Ramos (cell line): Measurements from ENCODE around the gene COL13A1.

Source experiments
- in situ Hi-C: fragments of 300-500 bp; cut with MboI; formaldehyde crosslinking; loops from one replicate; pipeline ENCODE4 v1.14.3; 2022; ENCODE audit warnings: low sequenced_read_pairs; ENCODE audit not compliant: unreplicated experiment

COL13A1 gene

DNA sequence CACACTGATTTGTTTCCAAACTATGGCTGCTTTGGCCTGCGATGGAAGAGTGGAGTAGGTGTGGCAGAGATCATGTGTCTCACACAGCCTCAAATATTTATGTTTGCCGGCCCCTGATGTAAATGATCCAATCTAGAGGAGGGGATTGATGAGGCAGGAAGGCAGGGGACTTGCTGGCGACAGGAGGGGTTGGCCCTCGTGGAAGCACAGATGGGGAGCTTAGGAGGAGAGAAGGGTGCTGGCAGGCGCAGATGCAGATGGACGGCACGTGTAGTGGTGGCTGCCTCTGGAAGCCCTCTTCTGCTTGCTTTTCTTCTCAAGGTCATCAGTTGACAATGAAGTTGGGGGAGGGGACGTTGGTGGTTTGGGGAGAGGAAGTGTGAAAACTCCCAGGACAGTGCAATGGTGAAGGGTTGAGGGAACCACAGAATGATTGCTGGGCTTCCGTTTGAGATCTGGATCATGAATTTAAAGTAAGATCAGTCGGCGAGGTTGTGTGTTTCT, 15.4 kb downstream of the COL13A1 start:
- in situ Hi-C loops: no loop called here

DNA sequence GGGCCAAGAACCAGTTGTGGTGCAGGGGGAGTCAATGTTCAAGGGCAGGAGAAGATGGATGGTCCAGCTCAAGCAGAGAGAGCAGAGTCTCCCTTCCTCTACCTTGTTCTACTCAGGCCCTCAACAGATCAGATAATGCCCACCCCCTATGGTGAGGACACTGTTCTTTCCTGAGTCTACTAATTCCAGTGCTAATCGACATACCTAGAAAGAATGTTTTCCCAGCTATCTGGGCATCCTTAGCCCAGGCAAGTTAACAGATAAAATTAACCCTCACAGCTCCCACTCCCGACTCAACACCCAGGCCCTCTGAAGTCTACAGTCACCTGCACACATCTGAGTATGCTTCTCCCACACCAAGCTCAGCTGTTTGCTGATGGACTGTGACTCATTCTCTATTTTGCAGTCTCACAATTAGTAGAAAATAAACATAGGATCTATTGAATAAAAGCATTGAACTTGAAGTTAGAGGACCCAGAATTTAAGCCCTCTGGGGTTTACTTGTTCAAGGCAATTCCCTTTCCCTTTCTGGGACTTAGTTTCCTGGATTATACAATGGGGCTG, 17.1 kb downstream of the COL13A1 start:
- in situ Hi-C loops: no loop called here

DNA sequence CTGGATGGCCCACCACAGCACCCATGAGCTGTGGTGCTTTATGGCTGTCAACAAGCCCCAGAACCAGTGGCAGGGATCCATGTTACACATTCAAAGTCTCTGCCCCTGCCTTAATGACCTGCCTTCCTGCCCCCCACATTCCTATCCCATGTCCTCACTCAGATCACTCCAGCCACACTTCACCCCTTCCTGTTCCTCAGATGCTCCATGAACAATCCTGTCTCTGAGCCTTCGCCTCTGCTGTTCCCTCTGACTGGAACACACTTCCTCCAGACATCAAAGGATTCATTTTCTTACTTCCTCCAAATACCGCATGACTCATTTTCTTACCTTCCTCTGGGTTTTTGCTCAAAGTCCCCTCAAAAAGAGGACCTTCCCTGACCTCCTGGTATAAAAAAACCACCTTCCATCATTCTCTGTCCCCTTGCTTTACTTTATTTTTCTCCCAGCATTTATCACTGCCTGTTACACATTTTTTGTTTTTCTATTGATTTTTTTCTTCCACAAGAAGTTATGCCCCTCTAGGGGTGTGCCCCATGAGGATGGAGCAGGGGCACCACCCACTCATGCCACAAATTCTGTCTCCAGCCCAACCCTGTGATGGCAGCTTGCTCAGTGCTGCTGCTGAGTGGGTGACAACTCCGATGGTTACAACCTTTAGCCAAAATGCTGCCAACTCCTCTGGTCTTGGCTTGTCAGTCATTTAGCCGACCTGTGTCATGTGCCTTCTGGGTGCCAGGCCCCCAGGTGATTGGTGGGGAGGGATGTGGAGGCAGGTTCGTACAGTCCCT, 18.2 kb downstream of the COL13A1 start:
- in situ Hi-C loops: no loop called here

DNA sequence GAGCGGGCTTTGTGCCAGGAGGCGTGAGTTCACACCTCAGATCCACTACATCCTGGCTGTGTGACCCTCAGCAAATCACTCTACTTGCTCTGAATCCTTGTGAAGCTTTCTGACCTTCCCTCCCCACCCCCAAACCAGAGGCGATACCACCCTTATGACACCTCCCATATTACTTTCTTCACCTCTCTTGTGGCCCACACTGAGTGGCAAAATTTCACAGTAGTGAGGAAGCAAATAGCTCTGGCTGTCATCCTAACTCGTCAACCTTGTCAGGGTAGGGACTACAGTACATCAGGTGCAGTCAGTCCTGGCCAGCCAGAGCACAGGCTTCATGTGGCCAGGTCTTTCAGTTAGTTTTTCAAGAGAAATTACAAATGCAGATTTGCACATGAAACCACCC, 19.1 kb downstream of the COL13A1 start:
- in situ Hi-C loops: no loop called here

DNA sequence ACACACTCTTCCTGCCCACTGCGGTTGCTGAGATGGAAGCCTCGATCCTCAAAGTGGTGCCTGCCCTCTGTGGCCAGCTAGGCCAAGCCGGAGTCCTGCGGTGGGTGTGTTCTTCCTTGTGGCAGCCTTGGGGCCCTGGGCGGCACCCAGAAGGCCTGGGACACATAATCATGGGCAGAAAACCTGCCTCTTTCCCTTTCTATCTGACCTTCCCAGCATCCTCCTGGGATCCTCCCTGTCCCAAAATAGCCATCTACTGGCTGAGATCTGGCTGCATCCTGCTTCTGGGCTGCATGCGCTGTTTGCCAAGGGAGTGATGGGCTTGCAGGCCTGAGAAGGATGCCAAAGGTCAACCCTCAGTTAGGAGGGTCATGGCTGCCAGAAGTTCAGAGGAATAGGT, 23.9 kb downstream of the COL13A1 start:
- in situ Hi-C loops: no loop called here

DNA sequence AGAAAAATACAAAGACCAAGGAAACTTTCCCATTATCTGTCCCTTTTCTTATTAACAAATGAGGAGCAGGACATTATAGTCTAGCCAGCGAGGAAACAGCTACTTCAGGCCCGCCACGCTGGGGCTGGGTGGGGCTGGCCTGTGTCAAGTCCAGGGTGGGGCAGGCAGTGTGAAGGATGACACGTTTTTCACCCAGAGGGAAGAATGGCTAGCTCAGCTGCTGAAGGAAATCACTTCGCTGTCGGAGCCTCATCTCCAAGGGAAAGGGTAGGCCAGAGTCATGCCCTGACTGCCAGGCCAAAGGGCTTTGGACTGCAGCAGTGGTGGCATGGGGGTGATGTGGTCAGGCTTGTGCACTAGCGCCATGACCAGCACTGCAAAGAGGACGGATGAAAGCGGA, 24.4 kb downstream of the COL13A1 start:
- in situ Hi-C loops: no loop called here

DNA sequence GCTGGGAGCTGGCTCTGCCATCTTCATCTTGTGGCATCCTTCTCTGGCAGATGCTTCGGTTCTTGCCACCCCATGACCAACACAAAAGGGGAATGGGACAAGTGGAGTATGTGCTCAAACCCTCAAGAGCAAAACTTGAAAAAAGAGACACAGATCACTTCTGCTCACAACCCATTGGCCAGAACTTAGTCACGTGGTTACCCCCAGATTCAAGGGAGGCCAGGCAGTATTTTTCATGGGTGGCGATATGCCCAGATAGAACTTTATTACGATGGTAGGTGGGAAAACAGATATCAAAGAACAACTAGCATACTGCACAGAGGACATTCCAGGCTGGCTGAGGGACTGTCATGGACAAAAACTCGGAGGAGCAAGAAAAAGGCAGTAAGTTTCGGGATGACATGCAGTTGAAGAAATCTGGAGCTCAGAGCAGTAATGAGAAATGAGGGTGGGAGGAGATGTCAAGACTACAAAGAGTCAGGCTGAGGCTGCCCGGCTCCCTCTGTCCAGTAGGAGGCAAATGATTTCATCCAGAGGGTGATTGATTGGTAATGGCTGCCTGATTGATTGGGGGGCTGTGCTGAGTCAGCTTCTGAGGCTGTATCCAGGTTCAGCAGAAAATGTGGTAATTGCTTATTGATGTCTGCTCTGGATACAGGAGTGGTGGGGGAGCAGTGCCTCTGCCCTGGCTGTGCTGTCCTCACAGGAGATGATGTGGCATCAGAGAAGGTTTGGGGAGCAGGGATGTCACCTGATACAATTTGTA, 25.3 kb downstream of the COL13A1 start:
- in situ Hi-C loops: no loop called here

GRCh38 chr10:69828144-69828870, 26.6 kb downstream of the COL13A1 start:
- in situ Hi-C loops: no loop called here

GRCh38 chr10:69829775-69830174, 28.1 kb downstream of the COL13A1 start:
- in situ Hi-C loops: no loop called here

- in situ Hi-C loops: no loop called here
These were observed 29.6 kb downstream of the COL13A1 start for GRCh38 chr10:69831231-69831855.

DNA sequence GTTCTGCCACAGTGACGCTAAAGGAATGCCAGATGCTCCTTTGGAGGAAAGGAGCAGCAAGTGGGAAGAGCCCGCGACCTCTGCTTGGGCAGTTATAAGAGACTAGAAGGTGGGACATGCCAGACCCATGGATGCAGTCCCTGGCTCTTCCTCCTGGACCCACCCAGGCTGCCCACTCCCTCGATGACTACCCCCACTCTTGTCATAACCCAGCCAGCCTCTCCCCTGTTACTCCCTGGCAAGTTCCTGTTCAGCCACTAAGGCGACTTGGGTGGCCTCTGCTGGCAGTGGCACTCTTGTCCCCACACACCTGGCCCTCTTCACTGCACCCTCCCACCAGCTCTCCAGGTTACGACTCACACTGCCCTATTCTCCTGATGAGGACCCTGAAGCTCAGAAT, 33.5 kb downstream of the COL13A1 start:
- in situ Hi-C loops: no loop called here

DNA sequence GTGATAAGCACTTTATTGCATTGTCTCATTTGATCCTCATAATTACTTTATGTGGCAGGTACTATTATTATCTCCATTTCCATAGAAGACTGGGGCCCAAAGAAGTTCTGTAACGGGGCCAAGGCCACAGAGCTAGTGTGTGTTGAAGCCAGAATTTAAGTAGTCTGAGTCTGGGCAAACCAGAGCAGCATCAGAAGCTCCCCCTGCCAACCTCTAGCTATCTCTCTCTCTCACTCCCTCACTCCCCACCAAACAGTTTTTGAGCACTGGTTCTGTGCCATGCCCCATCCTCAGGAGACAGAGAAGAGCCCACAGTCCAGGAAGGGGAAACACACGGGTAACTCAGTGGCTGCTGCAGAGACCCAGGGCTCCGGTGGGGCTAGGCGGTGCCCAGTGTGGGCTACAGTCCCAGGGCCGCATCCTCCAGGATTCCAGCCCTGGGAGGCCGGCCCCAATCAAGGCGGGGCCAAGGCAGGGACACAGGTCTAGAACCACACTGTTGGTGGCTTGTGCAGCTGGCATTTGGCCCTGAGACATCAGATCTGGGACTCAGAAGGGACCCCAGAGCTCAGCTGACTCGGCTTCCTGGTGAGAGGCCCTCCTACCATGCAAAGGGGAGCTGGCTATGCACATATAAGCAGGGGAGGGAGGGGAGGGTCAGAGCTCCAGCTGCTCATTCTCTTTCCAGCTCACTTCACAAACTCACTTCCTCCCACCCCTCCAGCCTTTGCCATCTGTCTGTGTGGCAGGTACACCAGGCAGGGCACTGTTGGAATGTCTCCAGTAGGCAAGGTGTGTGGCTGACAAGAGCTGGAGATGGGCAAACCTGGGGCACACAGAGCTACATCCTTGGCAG, 34.4 kb downstream of the COL13A1 start:
- in situ Hi-C loops: no loop called here

GRCh38 chr10:69836731-69837030, 35.0 kb downstream of the COL13A1 start:
- in situ Hi-C loops: no loop called here

GRCh38 chr10:69837261-69837660, 35.6 kb downstream of the COL13A1 start:
- in situ Hi-C loops: no loop called here

DNA sequence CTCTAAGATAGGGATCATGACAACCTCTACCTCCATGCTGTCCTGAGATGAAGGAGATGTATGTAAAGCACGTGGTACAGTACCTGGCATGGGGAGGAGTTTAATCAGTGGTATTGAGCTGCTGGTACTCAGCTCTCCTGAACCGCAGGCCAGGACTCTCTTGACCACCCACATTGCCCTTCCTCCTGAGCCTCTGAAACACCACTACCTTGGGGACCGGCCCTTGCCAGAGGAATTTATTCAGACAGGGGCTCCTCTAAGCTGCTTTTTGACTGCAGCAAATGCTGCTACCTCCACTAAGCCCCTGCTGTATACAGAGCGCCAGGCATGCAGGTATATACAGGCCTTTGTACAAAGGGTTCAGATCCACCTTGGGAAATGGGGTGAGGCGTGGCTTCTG, 36.7 kb downstream of the COL13A1 start:
- in situ Hi-C loops: no loop called here

DNA sequence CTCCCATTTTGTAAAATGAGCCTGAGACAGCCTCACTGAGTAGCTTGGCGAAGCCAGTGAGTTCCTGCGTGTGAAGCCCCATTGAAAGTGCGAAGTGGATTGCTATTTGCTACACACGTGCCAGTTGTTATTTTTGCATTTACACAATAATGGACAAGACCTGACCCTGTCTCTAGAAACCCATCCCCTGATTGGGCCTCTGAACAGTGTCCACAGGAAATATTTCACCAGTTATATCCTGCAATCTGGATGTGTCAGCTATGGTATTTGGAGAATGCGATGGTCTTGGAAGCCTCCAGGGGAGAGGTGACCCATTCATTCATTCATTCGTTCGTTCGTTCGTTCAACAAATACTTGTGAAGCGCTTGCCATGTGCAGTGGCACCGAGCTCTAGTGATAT, 37.1 kb downstream of the COL13A1 start:
- in situ Hi-C loops: no loop called here

DNA sequence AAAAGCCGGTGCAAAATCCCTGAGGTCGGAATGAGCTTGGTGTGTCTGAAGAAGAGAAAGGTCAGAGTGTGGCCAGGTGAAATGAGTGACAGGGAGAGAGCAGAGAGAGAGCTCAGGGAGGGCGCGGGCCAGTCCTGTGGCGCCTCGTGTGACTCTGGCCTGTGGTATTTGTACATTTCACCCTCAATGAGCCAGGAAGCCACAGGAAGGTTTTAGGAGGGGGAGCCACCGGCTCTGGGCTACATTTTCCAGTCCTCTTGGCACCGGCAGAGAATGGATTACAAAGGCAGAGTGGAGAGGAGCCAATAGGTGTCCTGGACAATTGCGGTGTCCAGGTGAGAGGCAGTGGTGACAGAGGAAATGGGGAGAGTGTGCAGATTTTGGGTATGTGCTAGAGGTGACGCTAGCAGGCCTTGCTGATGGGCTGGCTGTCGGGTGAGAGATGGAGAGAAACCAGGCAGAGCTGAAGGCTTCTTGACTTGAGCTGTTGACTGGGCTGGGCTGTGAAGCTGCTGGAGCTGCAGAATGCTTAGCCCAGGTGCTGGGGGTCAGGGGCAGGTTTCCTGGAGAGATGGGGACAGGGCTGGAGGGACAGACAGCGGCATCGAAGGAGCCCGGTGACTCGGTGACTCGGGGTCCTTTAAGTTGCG, 38.1 kb downstream of the COL13A1 start:
- in situ Hi-C loops: no loop called here

DNA sequence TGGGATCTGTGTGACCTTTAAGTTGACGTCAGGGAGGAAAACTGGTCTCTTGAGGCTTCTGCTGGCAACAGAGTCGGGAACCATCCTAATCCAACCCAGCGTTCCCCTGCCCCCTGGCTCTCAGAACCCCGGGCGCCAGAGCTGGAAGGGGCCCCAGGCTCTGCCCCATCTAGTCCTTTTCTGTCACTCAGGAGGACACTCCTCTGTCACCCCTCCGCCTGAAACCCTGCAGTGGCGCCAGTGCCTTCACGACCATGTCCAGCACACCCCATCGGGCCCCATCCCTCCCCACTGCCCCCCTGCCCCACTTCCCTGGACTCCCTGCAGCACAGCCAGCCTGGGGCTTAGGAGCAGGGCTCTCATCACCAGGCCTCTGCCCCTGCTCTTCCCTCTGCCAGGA, 39.1 kb downstream of the COL13A1 start:
- in situ Hi-C loops: no loop called here

- in situ Hi-C loops: no loop called here
These were observed 40.3 kb downstream of the COL13A1 start for GRCh38 chr10:69842020-69842419.
